Neural progenitor cell (in vitro differentiated cells): ENCODE measurements around the gene BNIP1. TPM values are rescaled to one million over a fixed set of nuclear protein-coding genes. Genes with fewer than 3 reads are reported as not detected.
"Not testable (repeated sequence)": the region's sequence is repeated elsewhere in the genome, so short reads cannot be mapped to it uniquely, and the experiment has no call there.

ENCODE experiments used
- DNase-seq: peaks from one replicate; pipeline ENCODE4 v3.0.0-alpha.2; 2016; ENCODE audit warnings: low spot score
- H2AFZ ChIP-seq: fragments of 200-600 bp; sonication (generic); replicated peaks from 2 replicates; pipeline ENCODE4 v1.6.1; 2016; ENCODE audit warnings: antibody characterized with exemption
- H3F3A ChIP-seq: fragments of 200-600 bp; sonication (generic); 2 replicates; pipeline ENCODE4 v1.6.1; 2016; ENCODE audit warnings: antibody characterized with exemption, low read depth
- H3K27ac ChIP-seq: fragments of 200-600 bp; sonication (generic); 2 replicates; pipeline ENCODE4 v1.5.1; 2016; ENCODE audit warnings: mild to moderate bottlenecking
- H3K27me3 ChIP-seq: fragments of 200-600 bp; sonication (generic); 2 replicates; pipeline ENCODE4 v1.6.1; 2016; ENCODE audit warnings: mild to moderate bottlenecking, moderate library complexity
- H3K36me3 ChIP-seq: fragments of 200-600 bp; sonication (generic); 2 replicates; pipeline ENCODE4 v1.5.1; 2016
- H3K4me1 ChIP-seq: fragments of 200-600 bp; sonication (generic); 2 replicates; pipeline ENCODE4 v1.6.1; 2016; ENCODE audit warnings: mixed run types
- H3K4me2 ChIP-seq: fragments of 200-600 bp; sonication (generic); 2 replicates; pipeline ENCODE4 v1.6.1; 2016
- H3K4me3 ChIP-seq: fragments of 200-600 bp; sonication (generic); 2 replicates; pipeline ENCODE4 v1.5.1; 2016
- H3K79me2 ChIP-seq: fragments of 200-600 bp; sonication (generic); 2 replicates; pipeline ENCODE4 v1.6.1; 2016; ENCODE audit warnings: low read depth
- H3K9ac ChIP-seq: fragments of 200-600 bp; sonication (generic); 2 replicates; pipeline ENCODE4 v1.6.1; 2016
- H3K9me3 ChIP-seq: fragments of 200-600 bp; sonication (generic); 2 replicates; pipeline ENCODE4 v1.5.1; 2016; ENCODE audit warnings: low read depth
- H4K20me1 ChIP-seq: fragments of 200-600 bp; sonication (generic); 2 replicates; pipeline ENCODE4 v1.6.1; 2016; ENCODE audit warnings: low read depth
- H3K27ac Mint-ChIP-seq: 3 replicates; pipeline ENCODE4 v1.8.0; 2021; ENCODE audit warnings: mixed read lengths
- H3K27me3 Mint-ChIP-seq: 2 replicates; pipeline ENCODE4 v1.8.0; 2022; ENCODE audit warnings: low read depth, mild to moderate bottlenecking, inconsistent platforms, moderate library complexity, mixed read lengths; ENCODE audit not compliant: insufficient read depth
- H3K36me3 Mint-ChIP-seq: 3 replicates; pipeline ENCODE4 v1.8.0; 2021; ENCODE audit warnings: mixed read lengths
- H3K4me1 Mint-ChIP-seq: 3 replicates; pipeline ENCODE4 v1.8.0; 2021; ENCODE audit warnings: mixed read lengths
- H3K4me3 Mint-ChIP-seq: 3 replicates; pipeline ENCODE4 v1.8.0; 2021; ENCODE audit warnings: mild to moderate bottlenecking, moderate library complexity, mixed read lengths
- H3K9me3 Mint-ChIP-seq: 3 replicates; pipeline ENCODE4 v1.8.0; 2020; ENCODE audit warnings: mixed read lengths
- CTCF ChIP-seq: fragments of 200-600 bp; sonication (generic); IDR thresholded peaks from 2 replicates; pipeline ENCODE4 v1.5.1; 2017; ENCODE audit warnings: antibody characterized with exemption, mild to moderate bottlenecking
- EZH2 ChIP-seq: fragments of 200-600 bp; sonication (generic); IDR thresholded peaks from 2 replicates; pipeline ENCODE4 v1.6.1; 2017; ENCODE audit warnings: antibody characterized with exemption, mild to moderate bottlenecking, moderate library complexity
- EZH2phosphoT487 ChIP-seq: fragments of 200-600 bp; sonication (generic); IDR thresholded peaks from 2 replicates; pipeline ENCODE4 v1.6.1; 2017; ENCODE audit warnings: antibody characterized with exemption
- total RNA-seq: library from RNA; depleted of rRNA; stranded (reverse); fragments of >200 nt; gene quantifications from 2 replicates; pipeline ENCODE4 v1.2.3, GENCODE V29; 2015; ENCODE audit warnings: low replicate concordance

BNIP1 gene
- total RNA-seq, 1 donor from 2014 or later: 15.0 TPM

GRCh38 chr5:173148354-173148753, 4.0 kb downstream of the BNIP1 start:
- Mint-ChIP-seq H3K9me3 (no peaks in the 10 kb centered on the region), H3K27ac (no peak overlapping the region), H3K4me3 (no peak overlapping the region), H3K4me1 (peaks cover 8% of the 10 kb centered on the region), H3K27me3 (peaks cover 2% of the 10 kb centered on the region), H3K36me3 (peaks cover 6% of the 10 kb centered on the region)
- H3K9me3 ChIP-seq: no peaks in the 10 kb centered on the region
- no peaks in the 10 kb centered on the region for H3K79me2 ChIP-seq
- H2AFZ ChIP-seq: no peak overlapping the region
- H3K27me3 ChIP-seq: no peaks in the 10 kb centered on the region
- no peaks in the 10 kb centered on the region for H3K36me3 ChIP-seq
- DNase-seq: no peak
- no peak for TF ChIP-seq EZH2phosphoT487
- TF ChIP-seq EZH2: no peak
- no peak for TF ChIP-seq CTCF
- H4K20me1 ChIP-seq: no peaks in the 10 kb centered on the region
- H3K4me2 ChIP-seq: no peak overlapping the region
- H3K4me3 ChIP-seq: no peak overlapping the region
- no peak overlapping the region for H3K27ac ChIP-seq
- no peaks in the 10 kb centered on the region for H3K4me1 ChIP-seq
- H3F3A ChIP-seq: peaks cover 4% of the 10 kb centered on the region
- H3K9ac ChIP-seq: no peak overlapping the region

GRCh38 chr5:173152547-173152946, 8.2 kb downstream of the BNIP1 start:
- H3F3A ChIP-seq: no peaks in the 10 kb centered on the region
- no peaks in the 10 kb centered on the region for H3K27me3 Mint-ChIP-seq
- no peak overlapping the region for H2AFZ ChIP-seq
- H3K4me3 Mint-ChIP-seq: no peak overlapping the region
- H3K9me3 Mint-ChIP-seq: no peaks in the 10 kb centered on the region
- DNase-seq: no peak
- no peaks in the 10 kb centered on the region for H3K4me1 Mint-ChIP-seq
- H3K27me3 ChIP-seq: no peaks in the 10 kb centered on the region
- no peak overlapping the region for H3K9ac ChIP-seq
- H3K36me3 Mint-ChIP-seq: peaks cover 12% of the 10 kb centered on the region
- H3K4me3 ChIP-seq: no peak overlapping the region
- H3K27ac Mint-ChIP-seq: no peak overlapping the region
- H3K27ac ChIP-seq: no peak overlapping the region
- no peaks in the 10 kb centered on the region for H3K79me2 ChIP-seq
- TF ChIP-seq CTCF (no peak), EZH2phosphoT487 (no peak), EZH2 (no peak)
- H3K9me3 ChIP-seq: no peaks in the 10 kb centered on the region
- no peaks in the 10 kb centered on the region for H3K4me1 ChIP-seq
- no peak overlapping the region for H3K4me2 ChIP-seq
- no peaks in the 10 kb centered on the region for H3K36me3 ChIP-seq
- H4K20me1 ChIP-seq: no peaks in the 10 kb centered on the region

- H3K9me3 Mint-ChIP-seq: no peaks in the 10 kb centered on the region
- H3K4me3 Mint-ChIP-seq: no peak overlapping the region
- H3K4me3 ChIP-seq: no peak overlapping the region
- H3K36me3 ChIP-seq: no peaks in the 10 kb centered on the region
- H3K9me3 ChIP-seq: no peaks in the 10 kb centered on the region
- H3F3A ChIP-seq: no peaks in the 10 kb centered on the region
- H3K27me3 ChIP-seq: no peaks in the 10 kb centered on the region
- H3K4me1 ChIP-seq: no peaks in the 10 kb centered on the region
- no peak for DNase-seq
- H3K27ac Mint-ChIP-seq: no peak overlapping the region
- H2AFZ ChIP-seq: no peak overlapping the region
- TF ChIP-seq CTCF (no peak), EZH2 (no peak), EZH2phosphoT487 (no peak)
- no peaks in the 10 kb centered on the region for H3K27me3 Mint-ChIP-seq
- H3K9ac ChIP-seq: no peak overlapping the region
- H3K79me2 ChIP-seq: no peaks in the 10 kb centered on the region
- no peaks in the 10 kb centered on the region for H3K4me1 Mint-ChIP-seq
- no peak overlapping the region for H3K4me2 ChIP-seq
- H3K36me3 Mint-ChIP-seq: peaks cover 11% of the 10 kb centered on the region
- no peak overlapping the region for H3K27ac ChIP-seq
- no peaks in the 10 kb centered on the region for H4K20me1 ChIP-seq
These were observed 9.5 kb downstream of the BNIP1 start for GRCh38 chr5:173153842-173154241.

- H4K20me1 ChIP-seq, H3K4me1 ChIP-seq, H3K27ac ChIP-seq, H3K4me2 ChIP-seq, H3K9me3 ChIP-seq, H3K27me3 Mint-ChIP-seq, H3K4me3 ChIP-seq, H3K79me2 ChIP-seq, H3K4me3 Mint-ChIP-seq, H2AFZ ChIP-seq, H3K27me3 ChIP-seq, H3F3A ChIP-seq, DNase-seq, H3K36me3 Mint-ChIP-seq, H3K27ac Mint-ChIP-seq, H3K9ac ChIP-seq, H3K4me1 Mint-ChIP-seq, H3K9me3 Mint-ChIP-seq, H3K36me3 ChIP-seq: not testable (repeated sequence)
These were observed 10.3 kb downstream of the BNIP1 start for GRCh38 chr5:173154619-173155018.
